WTC11 (cell line): ENCODE data around the gene OR3A1. TPM values are rescaled to one million over a fixed set of nuclear protein-coding genes. Genes with fewer than 3 reads are reported as not detected.
"Not testable (repeated sequence)": the region's sequence is repeated elsewhere in the genome, so short reads cannot be mapped to it uniquely, and the experiment has no call there.

Experiments used
- ATAC-seq: fragments of 200-7000 bp; cut with Tn5 transposase; 2 replicates; pipeline ENCODE4 v1.10.0; 2021; ENCODE audit warnings: mild to moderate bottlenecking, moderate library complexity
- CTCF ChIA-PET: fragments of 300-600 bp; sonication (Branson Sonifier 250); formaldehyde crosslinking; loops from one replicate; lab custom pipeline; 2021; ENCODE audit warnings: antibody characterized with exemption; lab: Charles Lee
- POLR2A ChIA-PET: fragments of 350-600 bp; sonication (Branson Sonifier 250); formaldehyde crosslinking; loops from one replicate; lab custom pipeline; 2021; ENCODE audit warnings: antibody characterized with exemption; lab: Charles Lee
- DNase-seq: peaks from one replicate; pipeline ENCODE4 v3.0.0; 2021; ENCODE audit warnings: low spot score
- H3K27ac Mint-ChIP-seq: 2 replicates; pipeline ENCODE4 v1.8.0; 2021; ENCODE audit warnings: mixed read lengths
- H3K27me3 Mint-ChIP-seq: 2 replicates; pipeline ENCODE4 v1.8.0; 2021; ENCODE audit warnings: low read depth, mild to moderate bottlenecking, moderate library complexity, mixed read lengths
- H3K36me3 Mint-ChIP-seq: 2 replicates; pipeline ENCODE4 v1.8.0; 2021; ENCODE audit warnings: mixed read lengths
- H3K4me1 Mint-ChIP-seq: 2 replicates; pipeline ENCODE4 v1.8.0; 2022; ENCODE audit warnings: mixed read lengths
- H3K4me3 Mint-ChIP-seq: 2 replicates; pipeline ENCODE4 v1.8.0; 2021; ENCODE audit warnings: mild to moderate bottlenecking, moderate library complexity, mixed read lengths
- H3K9me3 Mint-ChIP-seq: 2 replicates; pipeline ENCODE4 v1.8.0; 2021; ENCODE audit warnings: mixed read lengths
- ATF1 ChIP-seq: sonication (generic); formaldehyde crosslinking; IDR thresholded peaks from 2 replicates; pipeline ENCODE4 v1.8.1; 2023; ENCODE audit warnings: mild to moderate bottlenecking, moderate library complexity, missing genetic modification reagents
- CREM ChIP-seq: sonication (generic); formaldehyde crosslinking; IDR thresholded peaks from 2 replicates; pipeline ENCODE4 v1.8.1; 2022; ENCODE audit warnings: mild to moderate bottlenecking, missing genetic modification reagents, moderate library complexity
- ESRRA ChIP-seq: sonication (generic); formaldehyde crosslinking; IDR thresholded peaks from 2 replicates; pipeline ENCODE4 v1.8.1; 2022; ENCODE audit warnings: mild to moderate bottlenecking, missing genetic modification reagents, borderline replicate concordance
- JUN ChIP-seq: sonication (generic); formaldehyde crosslinking; IDR thresholded peaks from 2 replicates; pipeline ENCODE4 v1.8.0; 2023; ENCODE audit warnings: mild to moderate bottlenecking, missing genetic modification reagents
- MXD4 ChIP-seq: fragments of 250-450 bp; sonication (Bioruptor Pico); IDR thresholded peaks from 2 replicates; pipeline ENCODE4 v1.8.0; 2021; ENCODE audit warnings: mild to moderate bottlenecking, moderate library complexity, borderline replicate concordance
- NFATC4 ChIP-seq: fragments of 250-450 bp; sonication (Bioruptor Pico); IDR thresholded peaks from 2 replicates; pipeline ENCODE4 v1.9.0; 2021; ENCODE audit warnings: mild to moderate bottlenecking
- NFE2L1 ChIP-seq: sonication (generic); formaldehyde crosslinking; IDR thresholded peaks from 2 replicates; pipeline ENCODE4 v1.8.1; 2023; ENCODE audit warnings: missing genetic modification reagents
- RELA ChIP-seq: sonication (generic); formaldehyde crosslinking; IDR thresholded peaks from 2 replicates; pipeline ENCODE4 v1.8.1; 2022; ENCODE audit warnings: missing genetic modification reagents, mild to moderate bottlenecking, borderline replicate concordance
- TP53 ChIP-seq: sonication (generic); formaldehyde crosslinking; IDR thresholded peaks from 2 replicates; pipeline ENCODE4 v1.8.1; 2023; ENCODE audit warnings: mild to moderate bottlenecking, missing genetic modification reagents
- ZBTB21 ChIP-seq: sonication (generic); formaldehyde crosslinking; IDR thresholded peaks from 2 replicates; pipeline ENCODE4 v1.8.1; 2023; ENCODE audit warnings: mild to moderate bottlenecking, missing genetic modification reagents, borderline replicate concordance
- ZNF138 ChIP-seq: sonication (generic); formaldehyde crosslinking; conservative IDR thresholded peaks from 2 replicates; pipeline ENCODE4 v1.8.1; 2022; ENCODE audit warnings: mild to moderate bottlenecking, moderate library complexity, missing genetic modification reagents
- ZNF232 ChIP-seq: sonication (generic); formaldehyde crosslinking; IDR thresholded peaks from 2 replicates; pipeline ENCODE4 v1.8.0; 2022; ENCODE audit warnings: mild to moderate bottlenecking, missing genetic modification reagents
- total RNA-seq: library from RNA; stranded (reverse); gene quantifications from 3 replicates; pipeline ENCODE4 v1.2.3, GENCODE V29; 2021
- TF ChIP-seq, protein P1 (sequence below): sonication (generic); formaldehyde crosslinking; conservative IDR thresholded peaks from 2 replicates; pipeline ENCODE4 v1.8.1; 2022; ENCODE audit warnings: mild to moderate bottlenecking, missing genetic modification reagents
- TF ChIP-seq, protein P2 (sequence below): fragments of 250-450 bp; sonication (Bioruptor Pico); IDR thresholded peaks from 2 replicates; pipeline ENCODE4 v2.1.2; 2022; ENCODE audit warnings: mild to moderate bottlenecking, moderate library complexity
- TF ChIP-seq, protein P3 (sequence below): fragments of 250-450 bp; sonication (Bioruptor Pico); IDR thresholded peaks from 2 replicates; pipeline ENCODE4 v1.8.0; 2021; ENCODE audit warnings: mild to moderate bottlenecking
- TF ChIP-seq, protein P4 (sequence below): sonication (generic); formaldehyde crosslinking; IDR thresholded peaks from 2 replicates; pipeline ENCODE4 v1.8.0; 2022; ENCODE audit warnings: mild to moderate bottlenecking, missing genetic modification reagents
- TF ChIP-seq, protein P5 (sequence below): sonication (generic); formaldehyde crosslinking; IDR thresholded peaks from 2 replicates; pipeline ENCODE4 v1.8.1; 2023; ENCODE audit warnings: mild to moderate bottlenecking, missing genetic modification reagents
- TF ChIP-seq, protein P6 (sequence below): sonication (generic); formaldehyde crosslinking; IDR thresholded peaks from 2 replicates; pipeline ENCODE4 v1.8.1; 2022; ENCODE audit warnings: missing genetic modification reagents, borderline replicate concordance

The OR3A1 gene
- total RNA-seq, 1 experiment from 2014 or later = not detected

DNA sequence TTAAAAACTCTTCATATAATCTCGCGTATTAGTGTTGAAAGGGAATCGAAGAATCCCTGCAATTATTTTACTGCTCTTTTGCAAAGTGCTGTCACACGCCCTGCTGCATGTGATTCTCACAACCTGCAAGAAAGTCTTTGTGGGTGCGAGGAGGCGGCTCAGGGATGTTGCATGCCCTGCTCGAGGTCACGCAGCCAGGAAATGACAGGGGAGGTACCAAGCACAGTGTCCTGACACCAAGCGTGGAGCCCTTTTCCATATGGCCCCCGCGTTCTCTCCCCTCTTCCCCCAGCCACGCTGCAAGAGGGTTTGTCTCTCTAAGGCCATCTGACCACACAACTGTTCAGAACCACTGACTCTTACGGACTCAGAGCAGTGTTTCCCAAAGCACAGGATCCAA is 37.6 kb downstream of the OR3A1 start:
- Mint-ChIP-seq H3K4me1 (peaks cover 8% of the 10 kb centered on the region), H3K36me3 (peaks cover 6% of the 10 kb centered on the region), H3K27ac (no peak overlapping the region), H3K4me3 (no peak overlapping the region), H3K27me3 (peaks cover 5% of the 10 kb centered on the region), H3K9me3 (peaks cover 20% of the 10 kb centered on the region)
- TF ChIP-seq ZNF138 (CRISPR knock-in tag) = no peak
- TF ChIP-seq JUN (CRISPR knock-in tag) = no peak
- no peak for TF ChIP-seq RELA
- TF ChIP-seq, protein P1, sequence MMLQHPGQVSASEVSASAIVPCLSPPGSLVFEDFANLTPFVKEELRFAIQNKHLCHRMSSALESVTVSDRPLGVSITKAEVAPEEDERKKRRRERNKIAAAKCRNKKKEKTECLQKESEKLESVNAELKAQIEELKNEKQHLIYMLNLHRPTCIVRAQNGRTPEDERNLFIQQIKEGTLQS (CRISPR knock-in tag) = no peak
- no peak for TF ChIP-seq TP53 (CRISPR knock-in tag)
- no peak for TF ChIP-seq ESRRA
- TF ChIP-seq, protein P2, sequence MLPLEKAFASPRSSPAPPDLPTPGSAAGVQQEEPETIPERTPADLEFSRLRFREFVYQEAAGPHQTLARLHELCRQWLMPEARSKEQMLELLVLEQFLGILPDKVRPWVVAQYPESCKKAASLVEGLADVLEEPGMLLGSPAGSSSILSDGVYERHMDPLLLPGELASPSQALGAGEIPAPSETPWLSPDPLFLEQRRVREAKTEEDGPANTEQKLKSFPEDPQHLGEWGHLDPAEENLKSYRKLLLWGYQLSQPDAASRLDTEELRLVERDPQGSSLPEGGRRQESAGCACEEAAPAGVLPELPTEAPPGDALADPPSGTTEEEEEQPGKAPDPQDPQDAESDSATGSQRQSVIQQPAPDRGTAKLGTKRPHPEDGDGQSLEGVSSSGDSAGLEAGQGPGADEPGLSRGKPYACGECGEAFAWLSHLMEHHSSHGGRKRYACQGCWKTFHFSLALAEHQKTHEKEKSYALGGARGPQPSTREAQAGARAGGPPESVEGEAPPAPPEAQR = no peak
- no peak for TF ChIP-seq NFE2L1 (CRISPR knock-in tag)
- TF ChIP-seq, protein P3, sequence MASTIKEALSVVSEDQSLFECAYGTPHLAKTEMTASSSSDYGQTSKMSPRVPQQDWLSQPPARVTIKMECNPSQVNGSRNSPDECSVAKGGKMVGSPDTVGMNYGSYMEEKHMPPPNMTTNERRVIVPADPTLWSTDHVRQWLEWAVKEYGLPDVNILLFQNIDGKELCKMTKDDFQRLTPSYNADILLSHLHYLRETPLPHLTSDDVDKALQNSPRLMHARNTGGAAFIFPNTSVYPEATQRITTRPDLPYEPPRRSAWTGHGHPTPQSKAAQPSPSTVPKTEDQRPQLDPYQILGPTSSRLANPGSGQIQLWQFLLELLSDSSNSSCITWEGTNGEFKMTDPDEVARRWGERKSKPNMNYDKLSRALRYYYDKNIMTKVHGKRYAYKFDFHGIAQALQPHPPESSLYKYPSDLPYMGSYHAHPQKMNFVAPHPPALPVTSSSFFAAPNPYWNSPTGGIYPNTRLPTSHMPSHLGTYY (CRISPR knock-in tag) = no peak
- TF ChIP-seq, protein P4, sequence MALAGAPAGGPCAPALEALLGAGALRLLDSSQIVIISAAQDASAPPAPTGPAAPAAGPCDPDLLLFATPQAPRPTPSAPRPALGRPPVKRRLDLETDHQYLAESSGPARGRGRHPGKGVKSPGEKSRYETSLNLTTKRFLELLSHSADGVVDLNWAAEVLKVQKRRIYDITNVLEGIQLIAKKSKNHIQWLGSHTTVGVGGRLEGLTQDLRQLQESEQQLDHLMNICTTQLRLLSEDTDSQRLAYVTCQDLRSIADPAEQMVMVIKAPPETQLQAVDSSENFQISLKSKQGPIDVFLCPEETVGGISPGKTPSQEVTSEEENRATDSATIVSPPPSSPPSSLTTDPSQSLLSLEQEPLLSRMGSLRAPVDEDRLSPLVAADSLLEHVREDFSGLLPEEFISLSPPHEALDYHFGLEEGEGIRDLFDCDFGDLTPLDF = no peak
- TF ChIP-seq, protein P5, sequence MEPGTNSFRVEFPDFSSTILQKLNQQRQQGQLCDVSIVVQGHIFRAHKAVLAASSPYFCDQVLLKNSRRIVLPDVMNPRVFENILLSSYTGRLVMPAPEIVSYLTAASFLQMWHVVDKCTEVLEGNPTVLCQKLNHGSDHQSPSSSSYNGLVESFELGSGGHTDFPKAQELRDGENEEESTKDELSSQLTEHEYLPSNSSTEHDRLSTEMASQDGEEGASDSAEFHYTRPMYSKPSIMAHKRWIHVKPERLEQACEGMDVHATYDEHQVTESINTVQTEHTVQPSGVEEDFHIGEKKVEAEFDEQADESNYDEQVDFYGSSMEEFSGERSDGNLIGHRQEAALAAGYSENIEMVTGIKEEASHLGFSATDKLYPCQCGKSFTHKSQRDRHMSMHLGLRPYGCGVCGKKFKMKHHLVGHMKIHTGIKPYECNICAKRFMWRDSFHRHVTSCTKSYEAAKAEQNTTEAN = no peak
- ATAC-seq = no peak
- no peak for DNase-seq
- ChIA-PET CTCF (no interaction called here), POLR2A (no interaction called here)

DNA sequence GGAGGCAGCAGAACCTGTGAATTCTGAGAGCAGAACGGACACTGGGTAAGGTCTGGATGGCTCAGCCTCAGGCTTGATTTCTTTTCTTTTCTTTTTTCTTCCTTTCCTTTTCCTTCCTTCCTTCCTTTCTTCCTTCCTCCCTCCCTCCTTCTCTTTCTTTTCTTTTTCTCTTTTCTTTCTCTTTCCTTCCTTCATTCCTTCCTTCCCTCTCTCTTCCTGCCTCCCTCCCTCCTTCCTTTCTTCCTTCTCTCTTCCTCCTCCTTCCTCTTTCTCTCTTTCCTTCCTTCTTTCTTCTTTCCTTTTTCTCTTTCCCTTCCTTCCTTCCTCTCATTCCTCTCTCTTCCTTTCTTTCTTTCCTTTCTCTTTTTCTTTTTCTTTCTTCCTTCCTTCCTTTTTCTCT is 38.0 kb downstream of the OR3A1 start:
- peaks cover 6% of the 10 kb centered on the region for H3K36me3 Mint-ChIP-seq
- H3K4me1 Mint-ChIP-seq = peaks cover 8% of the 10 kb centered on the region
- ATAC-seq = no peak
- H3K27ac Mint-ChIP-seq = no peak overlapping the region
- H3K9me3 Mint-ChIP-seq = peaks cover 22% of the 10 kb centered on the region
- ChIA-PET POLR2A (no interaction called here), CTCF (no interaction called here)
- no peak for TF ChIP-seq NFATC4
- TF ChIP-seq, protein P6, sequence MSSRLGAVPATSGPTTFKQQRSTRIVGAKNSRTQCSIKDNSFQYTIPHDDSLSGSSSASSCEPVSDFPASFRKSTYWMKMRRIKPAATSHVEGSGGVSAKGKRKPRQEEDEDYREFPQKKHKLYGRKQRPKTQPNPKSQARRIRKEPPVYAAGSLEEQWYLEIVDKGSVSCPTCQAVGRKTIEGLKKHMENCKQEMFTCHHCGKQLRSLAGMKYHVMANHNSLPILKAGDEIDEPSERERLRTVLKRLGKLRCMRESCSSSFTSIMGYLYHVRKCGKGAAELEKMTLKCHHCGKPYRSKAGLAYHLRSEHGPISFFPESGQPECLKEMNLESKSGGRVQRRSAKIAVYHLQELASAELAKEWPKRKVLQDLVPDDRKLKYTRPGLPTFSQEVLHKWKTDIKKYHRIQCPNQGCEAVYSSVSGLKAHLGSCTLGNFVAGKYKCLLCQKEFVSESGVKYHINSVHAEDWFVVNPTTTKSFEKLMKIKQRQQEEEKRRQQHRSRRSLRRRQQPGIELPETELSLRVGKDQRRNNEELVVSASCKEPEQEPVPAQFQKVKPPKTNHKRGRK (CRISPR knock-in tag) = peak; percentile 61; the same call in 1 of the 2 replicates
- peaks cover 5% of the 10 kb centered on the region for H3K27me3 Mint-ChIP-seq
- H3K4me3 Mint-ChIP-seq = no peak overlapping the region
- no peak for DNase-seq

DNA sequence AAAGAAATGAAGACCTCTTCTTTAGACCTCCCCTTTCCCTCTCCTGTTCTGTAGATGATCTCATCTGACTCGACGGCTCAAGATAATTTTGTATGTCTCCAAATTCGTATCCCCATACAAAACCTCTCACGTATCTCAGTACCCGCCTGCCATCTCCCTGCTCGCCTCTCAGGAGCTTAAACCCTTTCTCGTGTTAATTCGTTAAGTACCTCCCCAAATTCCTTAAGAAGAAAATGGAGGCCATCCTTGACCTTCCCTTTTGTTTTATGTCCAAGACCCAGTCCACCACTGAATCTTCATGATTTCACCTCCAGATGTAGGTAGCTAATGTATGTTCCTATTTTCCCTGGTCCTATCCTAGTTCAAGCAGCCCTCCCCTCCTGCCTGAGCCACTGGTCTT is 41.6 kb downstream of the OR3A1 start:
- ATAC-seq (peak; percentile 39), DNase-seq (no peak)
- Mint-ChIP-seq H3K27me3 (peaks cover 7% of the 10 kb centered on the region), H3K4me1 (peaks cover 8% of the 10 kb centered on the region), H3K4me3 (no peak overlapping the region), H3K9me3 (peaks cover 35% of the 10 kb centered on the region), H3K27ac (no peak overlapping the region), H3K36me3 (peaks cover 14% of the 10 kb centered on the region)
- POLR2A ChIA-PET = interaction anchor here (0.6 kb wide), 1 partner anchor 62 kb away, joined by 4 read pairs; no protein-coding TSS in a partner anchor
- no peak for TF ChIP-seq ATF1 (CRISPR knock-in tag)
- TF ChIP-seq CREM (CRISPR knock-in tag) = no peak
- TF ChIP-seq ZNF138 (CRISPR knock-in tag) = no peak
- TF ChIP-seq ZBTB21 (CRISPR knock-in tag) = no peak
- TF ChIP-seq JUN (CRISPR knock-in tag) = no peak
- TF ChIP-seq, protein P3 (CRISPR knock-in tag) = no peak
- TF ChIP-seq MXD4 (CRISPR knock-in tag) = no peak
- TF ChIP-seq ZNF232 = no peak
- CTCF ChIA-PET = no interaction called here

DNA sequence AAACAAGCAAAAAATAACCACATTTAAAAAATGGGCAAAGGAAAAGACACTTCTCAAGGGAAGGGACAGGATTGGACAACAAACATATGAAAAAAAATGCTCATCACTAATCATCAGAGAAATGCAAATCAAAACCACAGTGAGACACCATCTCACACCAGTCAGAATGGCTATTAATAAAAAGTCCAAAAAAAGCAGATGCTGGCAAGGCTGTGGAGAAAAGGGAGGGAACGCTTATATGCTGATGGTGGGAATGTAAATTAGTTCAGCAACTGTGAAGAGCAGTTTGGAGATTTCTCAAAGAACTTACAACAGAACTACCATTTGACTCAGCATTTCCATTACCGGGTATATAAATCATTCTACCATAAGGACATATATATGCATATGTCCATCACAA is 49.1 kb downstream of the OR3A1 start:
- H3K27me3 Mint-ChIP-seq, H3K9me3 Mint-ChIP-seq, ATAC-seq, DNase-seq, H3K4me1 Mint-ChIP-seq, POLR2A ChIA-PET, H3K36me3 Mint-ChIP-seq, H3K27ac Mint-ChIP-seq, H3K4me3 Mint-ChIP-seq, CTCF ChIA-PET: not testable (repeated sequence)

DNA sequence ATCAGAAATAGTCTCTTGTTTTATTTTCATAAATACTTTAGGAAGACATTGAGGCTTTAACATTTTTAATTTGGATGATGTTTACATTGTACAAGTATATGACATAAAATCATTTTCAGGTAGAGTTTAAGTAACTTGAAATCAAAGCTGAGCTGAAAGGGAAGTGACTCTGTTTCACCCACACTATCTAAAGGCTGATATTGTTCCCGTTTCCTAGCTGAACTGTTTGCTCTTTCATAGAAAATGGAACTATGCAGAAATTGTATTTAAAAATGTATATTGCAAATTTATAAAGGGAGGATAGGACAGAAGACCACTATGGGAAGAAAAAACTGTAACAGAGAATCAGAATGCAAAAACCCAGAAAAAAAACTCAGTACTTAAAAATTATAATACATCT is 53.3 kb downstream of the OR3A1 start:
- ATAC-seq, CTCF ChIA-PET, H3K27ac Mint-ChIP-seq, DNase-seq, H3K4me3 Mint-ChIP-seq, H3K36me3 Mint-ChIP-seq, H3K27me3 Mint-ChIP-seq, H3K4me1 Mint-ChIP-seq, H3K9me3 Mint-ChIP-seq, POLR2A ChIA-PET: not testable (repeated sequence)
